Measurements from ENCODE around the gene SLC35E1. TPM values are rescaled to one million over a fixed set of nuclear protein-coding genes. Genes with fewer than 3 reads are reported as not detected.

The SLC35E1 gene
- total and polyA plus RNA-seq, 2 of the 4 experiments (the other 2 are of a cell fraction) = 22.6 to 38.0 TPM

DNA sequence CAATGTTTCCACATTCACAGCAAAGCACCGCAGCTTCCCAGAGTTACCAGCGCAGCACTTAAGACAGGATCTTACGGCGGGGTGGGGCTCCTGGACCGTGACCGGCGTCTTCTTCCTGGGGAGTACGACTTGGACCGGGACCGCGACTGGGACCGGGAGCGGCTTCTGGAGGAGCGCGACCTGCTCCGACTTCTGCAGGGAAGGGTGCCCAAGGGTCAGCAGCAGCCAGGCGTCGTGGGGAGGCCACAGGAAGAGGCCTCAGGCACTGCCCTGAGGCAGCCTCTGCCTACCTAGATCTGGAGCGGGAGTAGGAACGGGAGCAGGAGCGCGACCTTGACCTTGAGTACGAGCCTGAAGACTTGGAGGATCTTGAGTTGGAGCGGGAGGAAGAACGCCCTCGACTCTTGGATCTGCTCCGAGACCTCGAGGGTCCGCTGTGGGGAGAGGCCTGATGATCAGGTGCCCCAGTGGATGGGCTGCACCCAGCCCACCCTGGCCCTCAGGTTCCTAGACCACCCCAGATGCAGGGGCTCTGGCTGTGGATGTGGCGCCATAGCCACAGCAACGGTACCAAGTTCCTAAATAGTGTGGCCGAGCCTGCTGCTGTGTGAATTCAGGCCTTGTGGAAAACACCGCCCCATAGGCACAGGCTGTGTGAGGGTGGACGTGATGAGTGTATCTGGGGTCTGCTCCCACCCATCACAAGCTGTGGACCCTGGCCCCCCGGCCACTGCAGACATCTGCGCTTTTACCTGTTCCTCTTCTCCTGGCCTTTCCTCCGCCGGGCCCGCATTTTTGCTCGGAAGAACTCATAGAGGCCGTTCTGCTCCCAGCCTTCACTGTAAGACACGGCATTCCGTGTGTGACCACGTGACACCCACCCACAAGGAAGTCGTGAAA, 51.9 kb downstream of the SLC35E1 start:
- no peak overlapping the region for H3K56ac ChIP-seq (ENCODE audit: extremely low read depth, insufficient read depth, low read length)
- no peak overlapping the region for H3K23ac ChIP-seq (ENCODE audit: low read depth, low read length)
- no peak overlapping the region for H4K5ac ChIP-seq (ENCODE audit: low read depth, low read length)
- DNase-seq = no peak
- H2BK120ac ChIP-seq (ENCODE audit: low read depth, low read length) = no peak overlapping the region
- peaks cover 3 to 13% of the 10 kb centered on the region in 2 experiments; a peak in 2 of 4 replicates for H3K79me1 ChIP-seq (ENCODE audit: low read depth in 1 of 2, low read length in 2 of 2)
- WGBS, 2 experiments (ENCODE audit: extremely low coverage in 2 of 2, insufficient read length in 1 of 2) = 94% methylated on average over 19 of the region's 45 CpGs; no CpG with 5 or more reads in 1 of the 2 experiments
- no peak overlapping the region for H3K4me3 ChIP-seq (ENCODE audit: insufficient read depth, low read depth, low read length)
- H3K27ac ChIP-seq (ENCODE audit: insufficient read depth, low read length) = no peak overlapping the region
- no peak overlapping the region for H2AK9ac ChIP-seq (replicated peaks; ENCODE audit: low read depth, low read length, poor library complexity)
- H3K14ac ChIP-seq (replicated peaks; ENCODE audit: low read depth, low read length) = no peak overlapping the region
- no peaks in the 10 kb centered on the region for H3K9me1 ChIP-seq (ENCODE audit: insufficient read depth, low read length)
- no peak overlapping the region for H2AK5ac ChIP-seq (ENCODE audit: low read depth, low read length)
- H2BK20ac ChIP-seq (ENCODE audit: low read depth, low read length) = no peak overlapping the region
- H2AFZ ChIP-seq (replicated peaks; ENCODE audit: low read length, poor library complexity) = no peak overlapping the region
- H3K9ac ChIP-seq (ENCODE audit: low read depth, low read length) = no peak overlapping the region
- ChIA-PET POLR2A (ENCODE audit: unreplicated experiment) (no interaction called here), CTCF (no interaction called here)
- no peak for ATAC-seq (ENCODE audit: low read depth)
- H3K4ac ChIP-seq (ENCODE audit: low read depth, low read length) = no peak overlapping the region
- no peaks in the 10 kb centered on the region for H3K27me3 ChIP-seq (ENCODE audit: control insufficient read depth, insufficient read depth, low read length)
- BruUV-seq (replicated peaks) = no TSS peak
- no peak overlapping the region for H3K18ac ChIP-seq (ENCODE audit: low read depth, low read length)
- H4K91ac ChIP-seq (ENCODE audit: insufficient read depth, low read depth, low read length) = no peak overlapping the region
- peaks cover 7% of the 10 kb centered on the region; the same call in 1 of the 2 replicates for H4K20me1 ChIP-seq (ENCODE audit: insufficient read depth, low read length)
- H3K4me1 ChIP-seq (ENCODE audit: control insufficient read depth, insufficient read depth, low read length) = no peaks in the 10 kb centered on the region
- no peak overlapping the region for H4K8ac ChIP-seq (ENCODE audit: low read depth in 2 of 2, low read length in 2 of 2)
- peaks cover 76% of the 10 kb centered on the region for H3K36me3 ChIP-seq (ENCODE audit: control insufficient read depth, insufficient read depth, low read length)
- no peaks in the 10 kb centered on the region for H3K9me3 ChIP-seq (ENCODE audit: control insufficient read depth, insufficient read depth, low read length)
- in situ Hi-C loops (cut with MboI; ENCODE audit: low sequenced_read_pairs) = no loop called here
- dilution Hi-C loops (cut with HindIII; ENCODE audit: low sequenced_read_pairs, unreplicated experiment) = no loop called here
- intact Hi-C loops (cut with micrococcal nuclease) = no loop called here
- no peak overlapping the region for H2BK5ac ChIP-seq (ENCODE audit: low read depth, low read length, poor library complexity, severe bottlenecking)
- H3K4me2 ChIP-seq (ENCODE audit: low read depth, low read length) = no peak overlapping the region
- no peak overlapping the region for H2BK15ac ChIP-seq (ENCODE audit: low read depth, low read length)
- TF ChIP-seq CHD1 (IDR thresholded peaks at IDR 0.05; ENCODE audit: low read depth, low read length) (no peak), POLR2A (IDR thresholded peaks at IDR 0.05; ENCODE audit: low read depth, low read length) (no peak), MAFK (IDR thresholded peaks at IDR 0.05; ENCODE audit: low read depth, low read length) (no peak), MXI1 (IDR thresholded peaks at IDR 0.05; ENCODE audit: borderline replicate concordance, low read depth, low read length) (no peak), BHLHE40 (IDR thresholded peaks at IDR 0.05; ENCODE audit: low read depth, low read length) (no peak), FOS (IDR thresholded peaks at IDR 0.05; ENCODE audit: low read depth, low read length) (no peak), RFX5 (IDR thresholded peaks at IDR 0.05; ENCODE audit: low read depth, low read length) (no peak), SMC3 (IDR thresholded peaks at IDR 0.05; ENCODE audit: low read depth, low read length) (no peak), MAZ (IDR thresholded peaks at IDR 0.05; ENCODE audit: borderline replicate concordance, low read depth, low read length) (no peak), RAD21 (IDR thresholded peaks at IDR 0.05; ENCODE audit: low read length) (no peak), RCOR1 (IDR thresholded peaks at IDR 0.05; ENCODE audit: insufficient replicate concordance, low read length) (no peak), CEBPB (IDR thresholded peaks at IDR 0.05; ENCODE audit: low read depth, low read length) (no peak)
- TF ChIP-seq, protein P1, sequence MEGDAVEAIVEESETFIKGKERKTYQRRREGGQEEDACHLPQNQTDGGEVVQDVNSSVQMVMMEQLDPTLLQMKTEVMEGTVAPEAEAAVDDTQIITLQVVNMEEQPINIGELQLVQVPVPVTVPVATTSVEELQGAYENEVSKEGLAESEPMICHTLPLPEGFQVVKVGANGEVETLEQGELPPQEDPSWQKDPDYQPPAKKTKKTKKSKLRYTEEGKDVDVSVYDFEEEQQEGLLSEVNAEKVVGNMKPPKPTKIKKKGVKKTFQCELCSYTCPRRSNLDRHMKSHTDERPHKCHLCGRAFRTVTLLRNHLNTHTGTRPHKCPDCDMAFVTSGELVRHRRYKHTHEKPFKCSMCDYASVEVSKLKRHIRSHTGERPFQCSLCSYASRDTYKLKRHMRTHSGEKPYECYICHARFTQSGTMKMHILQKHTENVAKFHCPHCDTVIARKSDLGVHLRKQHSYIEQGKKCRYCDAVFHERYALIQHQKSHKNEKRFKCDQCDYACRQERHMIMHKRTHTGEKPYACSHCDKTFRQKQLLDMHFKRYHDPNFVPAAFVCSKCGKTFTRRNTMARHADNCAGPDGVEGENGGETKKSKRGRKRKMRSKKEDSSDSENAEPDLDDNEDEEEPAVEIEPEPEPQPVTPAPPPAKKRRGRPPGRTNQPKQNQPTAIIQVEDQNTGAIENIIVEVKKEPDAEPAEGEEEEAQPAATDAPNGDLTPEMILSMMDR (conservative IDR thresholded peaks at IDR 0.05; ENCODE audit: low read depth, low read length) = no peak
- TF ChIP-seq, protein P2, sequence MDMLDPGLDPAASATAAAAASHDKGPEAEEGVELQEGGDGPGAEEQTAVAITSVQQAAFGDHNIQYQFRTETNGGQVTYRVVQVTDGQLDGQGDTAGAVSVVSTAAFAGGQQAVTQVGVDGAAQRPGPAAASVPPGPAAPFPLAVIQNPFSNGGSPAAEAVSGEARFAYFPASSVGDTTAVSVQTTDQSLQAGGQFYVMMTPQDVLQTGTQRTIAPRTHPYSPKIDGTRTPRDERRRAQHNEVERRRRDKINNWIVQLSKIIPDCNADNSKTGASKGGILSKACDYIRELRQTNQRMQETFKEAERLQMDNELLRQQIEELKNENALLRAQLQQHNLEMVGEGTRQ (IDR thresholded peaks at IDR 0.05; ENCODE audit: low read depth, low read length) = no peak
- TF ChIP-seq, protein P3, sequence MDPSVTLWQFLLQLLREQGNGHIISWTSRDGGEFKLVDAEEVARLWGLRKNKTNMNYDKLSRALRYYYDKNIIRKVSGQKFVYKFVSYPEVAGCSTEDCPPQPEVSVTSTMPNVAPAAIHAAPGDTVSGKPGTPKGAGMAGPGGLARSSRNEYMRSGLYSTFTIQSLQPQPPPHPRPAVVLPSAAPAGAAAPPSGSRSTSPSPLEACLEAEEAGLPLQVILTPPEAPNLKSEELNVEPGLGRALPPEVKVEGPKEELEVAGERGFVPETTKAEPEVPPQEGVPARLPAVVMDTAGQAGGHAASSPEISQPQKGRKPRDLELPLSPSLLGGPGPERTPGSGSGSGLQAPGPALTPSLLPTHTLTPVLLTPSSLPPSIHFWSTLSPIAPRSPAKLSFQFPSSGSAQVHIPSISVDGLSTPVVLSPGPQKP (IDR thresholded peaks at IDR 0.05; ENCODE audit: borderline replicate concordance, low read depth, low read length) = no peak

All from IMR-90 (cell line).